ENCODE measurements around the gene SIRPG. TPM values are rescaled to one million over a fixed set of nuclear protein-coding genes. Genes with fewer than 3 reads are reported as not detected.

The SIRPG gene
- total RNA-seq, 1 experiment from 2014 or later, result not detected

GRCh38 chr20:1651268-1652058 is 6.1 kb downstream of the SIRPG start:
- TF ChIP-seq CTCF (conservative IDR thresholded peaks at IDR 0.05), result no peak
- Histone ChIP-seq H3K4me2 (ENCODE audit: insufficient read depth, insufficient read length, low read length) (no peak overlapping the region), H3K27ac (ENCODE audit: insufficient read length, low read depth, low read length) (no peak overlapping the region), H3T11ph (ENCODE audit: low read length) (no peak overlapping the region), H2BK120ac (ENCODE audit: low read depth, low read length, poor library complexity, severe bottlenecking) (no peak overlapping the region), H2BK15ac (ENCODE audit: low read depth, low read length) (no peak overlapping the region), H4K20me1 (ENCODE audit: control insufficient read depth, insufficient read depth, insufficient read length) (no peaks in the 10 kb centered on the region), H3K4ac (ENCODE audit: low read depth, low read length) (no peak overlapping the region), H3K56ac (ENCODE audit: insufficient read length, low read depth, low read length) (no peak overlapping the region), H3K9ac (ENCODE audit: extremely low read depth, insufficient read length, low read length) (no peak overlapping the region), H3K27me3 (ENCODE audit: insufficient read depth, low read length) (no peaks in the 10 kb centered on the region), H3K9me3 (ENCODE audit: control insufficient read depth, low read depth, low read length) (no peaks in the 10 kb centered on the region), H4K8ac (replicated peaks; ENCODE audit: insufficient read length, low read depth, low read length) (no peak overlapping the region), H3K79me2 (ENCODE audit: insufficient read depth, low read length) (no peaks in the 10 kb centered on the region), H4K5ac (ENCODE audit: insufficient read length, low read depth, low read length) (no peak overlapping the region), H2BK20ac (ENCODE audit: low read depth, low read length, poor library complexity, severe bottlenecking) (no peak overlapping the region), H2BK5ac (ENCODE audit: insufficient read length, low read length) (no peak overlapping the region), H3K18ac (ENCODE audit: insufficient read length, low read depth, low read length) (no peak overlapping the region), H2AFZ (ENCODE audit: low read length) (no peak overlapping the region), H2BK12ac (ENCODE audit: insufficient read length, low read depth, low read length) (no peak overlapping the region), H2AK5ac (ENCODE audit: insufficient read length, low read length) (no peak overlapping the region), H4K91ac (ENCODE audit: insufficient read length, low read depth, low read length) (no peak overlapping the region), H3K23me2 (ENCODE audit: insufficient read length, low read depth, low read length, poor library complexity, severe bottlenecking) (no peaks in the 10 kb centered on the region), H3K23ac (ENCODE audit: insufficient read length, low read depth, low read length) (no peak overlapping the region), H3K14ac (ENCODE audit: insufficient read depth, low read length) (no peak overlapping the region), H3K4me1 (ENCODE audit: insufficient read depth, low read length) (no peaks in the 10 kb centered on the region), H3K79me1 (ENCODE audit: insufficient read depth, low read depth, low read length, poor library complexity, severe bottlenecking) (no peaks in the 10 kb centered on the region)
- H3K4me1 Mint-ChIP-seq, result no peaks in the 10 kb centered on the region
- H3K27ac Mint-ChIP-seq, result no peak overlapping the region
- H3K36me3 Mint-ChIP-seq (ENCODE audit: insufficient read depth in 1 of 3, low read depth in 3 of 3), result no peaks in the 10 kb centered on the region
- no peak overlapping the region for H3K4me3 Mint-ChIP-seq
- no CpG with 5 or more reads among the region's 3 CpGs for WGBS (ENCODE audit: extremely low coverage, insufficient read length, low lambda C conversion rate)
- H3K9me3 Mint-ChIP-seq, result no peaks in the 10 kb centered on the region
- DNase-seq, result no peak
- H3K27me3 Mint-ChIP-seq (ENCODE audit: low read depth), result peaks cover 8% of the 10 kb centered on the region

Data from H9 (cell line).